ENCODE data around the gene RUSF1.

The RUSF1 gene

GRCh38 chr16:31471875-31472708 lies 36.1 kb downstream of the RUSF1 start, which contains the start of gene TGFB1I1:
TSS of gene TGFB1I1 (plus strand) at chr16:31472152. CDS start at chr16:31472189, 37 bp downstream.
- TF ChIP-seq GATA3 (IDR thresholded peaks at IDR 0.05; ENCODE audit: low read depth, low read length) (no peak), GATA2 (IDR thresholded peaks at IDR 0.05; ENCODE audit: low read depth, low read length) (no peak)

DNA sequence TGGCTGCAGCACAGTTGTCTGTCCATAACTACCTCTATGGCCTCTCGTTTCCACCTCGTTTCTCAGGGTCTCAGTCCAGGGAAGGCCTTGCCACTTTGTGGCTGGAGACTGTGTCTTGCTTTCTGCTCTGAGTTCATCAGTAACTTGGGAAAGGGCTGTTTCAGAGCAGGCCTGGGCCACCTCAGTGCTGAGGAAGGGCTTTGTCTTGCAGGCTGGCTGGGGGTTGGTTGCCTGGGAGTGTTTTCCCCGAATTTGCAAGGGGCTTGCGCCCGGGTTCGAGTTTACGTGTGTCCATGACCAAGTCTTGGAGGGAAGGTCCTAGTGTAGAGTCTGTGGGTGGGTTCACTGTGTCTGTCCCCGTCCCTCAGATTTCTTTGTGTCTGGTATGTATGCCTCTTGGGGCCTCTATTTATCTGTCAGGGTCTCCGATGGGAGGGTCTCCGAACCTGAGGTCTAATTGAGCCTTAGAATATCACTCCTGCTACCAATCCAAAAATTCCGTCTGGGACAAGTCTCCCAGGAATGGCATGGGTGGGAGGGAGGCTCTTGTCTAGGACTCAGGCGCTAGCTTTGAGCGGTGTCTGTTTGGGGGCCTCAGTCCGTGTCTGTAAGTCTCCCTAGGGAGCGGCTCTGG lies 36.8 kb downstream of the RUSF1 start:
- no peak for TF ChIP-seq GATA3 (IDR thresholded peaks at IDR 0.05; ENCODE audit: low read depth, low read length)
- TF ChIP-seq GATA2 (IDR thresholded peaks at IDR 0.05; ENCODE audit: low read depth, low read length): no peak

DNA sequence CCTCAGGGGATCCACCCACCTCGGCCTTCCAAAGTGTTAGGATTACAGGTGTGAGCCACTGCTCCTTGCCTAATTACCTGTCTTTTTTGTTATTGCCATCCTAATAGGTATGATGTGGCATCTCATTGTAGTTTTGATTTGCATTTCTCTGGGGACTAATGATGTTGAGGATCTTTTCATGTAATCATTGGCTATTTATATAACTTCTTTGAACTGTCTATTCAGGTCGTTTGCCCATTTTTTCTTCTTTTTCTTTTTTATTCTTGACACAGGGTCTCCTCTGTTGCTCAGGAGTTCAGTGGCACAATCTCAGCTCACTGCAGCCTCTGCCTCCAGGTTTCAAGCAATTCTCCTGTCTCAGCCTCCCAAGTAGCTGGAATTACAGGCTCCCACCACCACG lies 37.6 kb downstream of the RUSF1 start:
- TF ChIP-seq GATA2 (IDR thresholded peaks at IDR 0.05; ENCODE audit: low read depth, low read length): no peak
- no peak for TF ChIP-seq GATA3 (IDR thresholded peaks at IDR 0.05; ENCODE audit: low read depth, low read length)

DNA sequence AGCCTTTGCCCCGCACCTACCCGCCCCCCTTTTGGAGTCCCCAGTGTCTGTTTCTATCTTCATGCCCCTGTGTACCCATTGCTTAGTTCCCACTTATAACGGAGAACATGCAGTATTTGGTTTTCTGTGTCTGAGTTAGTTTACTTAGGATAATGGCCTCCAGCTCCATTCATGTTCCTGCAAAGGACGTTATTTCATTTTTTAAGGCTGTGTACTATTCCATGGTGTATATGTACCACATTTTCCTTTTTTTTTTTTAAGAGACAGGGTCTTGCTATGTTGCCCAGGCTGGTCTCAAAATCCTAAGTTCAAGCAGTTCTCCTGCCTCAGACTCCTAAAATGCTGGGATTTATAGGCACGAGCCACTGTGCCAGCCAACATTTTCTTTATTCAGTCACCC lies 40.3 kb downstream of the RUSF1 start:
- TF ChIP-seq GATA3 (IDR thresholded peaks at IDR 0.05; ENCODE audit: low read depth, low read length) (no peak), GATA2 (IDR thresholded peaks at IDR 0.05; ENCODE audit: low read depth, low read length) (no peak)

- TF ChIP-seq GATA2 (IDR thresholded peaks at IDR 0.05; ENCODE audit: low read depth, low read length) (no peak), GATA3 (IDR thresholded peaks at IDR 0.05; ENCODE audit: low read depth, low read length) (no peak)
Measured at GRCh38 chr16:31467151-31467773, 40.9 kb downstream of the RUSF1 start.

GRCh38 chr16:31466381-31466841 lies 41.8 kb downstream of the RUSF1 start:
- TF ChIP-seq GATA3 (IDR thresholded peaks at IDR 0.05; ENCODE audit: low read depth, low read length): no peak
- no peak for TF ChIP-seq GATA2 (IDR thresholded peaks at IDR 0.05; ENCODE audit: low read depth, low read length)

DNA sequence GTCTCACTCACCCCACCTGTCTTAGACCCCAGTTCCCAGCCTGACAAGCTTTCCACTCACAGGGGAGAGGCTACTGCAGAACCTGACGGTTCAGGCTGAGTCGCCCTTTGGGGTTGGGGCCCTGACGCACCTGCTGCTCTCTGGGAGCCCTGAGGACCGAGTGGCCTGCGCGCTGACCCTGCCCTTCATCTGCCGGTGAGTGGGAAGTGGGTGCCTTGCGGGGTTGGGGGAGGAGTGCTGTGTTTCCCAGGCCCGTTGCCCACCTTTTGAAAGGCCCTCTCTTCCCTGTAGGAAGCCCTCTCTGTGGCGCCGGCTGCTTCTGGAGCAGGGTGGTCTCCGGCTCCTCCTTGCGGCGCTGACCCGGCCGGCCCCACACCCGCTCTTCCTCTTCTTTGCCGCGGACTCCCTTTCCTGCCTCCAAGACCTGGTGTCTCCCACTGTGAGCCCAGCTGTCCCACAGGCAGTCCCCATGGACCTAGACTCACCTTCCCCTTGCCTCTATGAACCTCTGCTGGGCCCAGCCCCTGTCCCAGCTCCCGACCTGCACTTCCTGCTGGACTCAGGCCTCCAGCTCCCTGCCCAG lies 42.3 kb downstream of the RUSF1 start:
- TF ChIP-seq GATA3 (IDR thresholded peaks at IDR 0.05; ENCODE audit: low read depth, low read length): no peak
- no peak for TF ChIP-seq GATA2 (IDR thresholded peaks at IDR 0.05; ENCODE audit: low read depth, low read length)

GRCh38 chr16:31464781-31465260 lies 43.4 kb downstream of the RUSF1 start:
- TF ChIP-seq GATA2 (IDR thresholded peaks at IDR 0.05; ENCODE audit: low read depth, low read length) (no peak), GATA3 (IDR thresholded peaks at IDR 0.05; ENCODE audit: low read depth, low read length) (no peak)

DNA sequence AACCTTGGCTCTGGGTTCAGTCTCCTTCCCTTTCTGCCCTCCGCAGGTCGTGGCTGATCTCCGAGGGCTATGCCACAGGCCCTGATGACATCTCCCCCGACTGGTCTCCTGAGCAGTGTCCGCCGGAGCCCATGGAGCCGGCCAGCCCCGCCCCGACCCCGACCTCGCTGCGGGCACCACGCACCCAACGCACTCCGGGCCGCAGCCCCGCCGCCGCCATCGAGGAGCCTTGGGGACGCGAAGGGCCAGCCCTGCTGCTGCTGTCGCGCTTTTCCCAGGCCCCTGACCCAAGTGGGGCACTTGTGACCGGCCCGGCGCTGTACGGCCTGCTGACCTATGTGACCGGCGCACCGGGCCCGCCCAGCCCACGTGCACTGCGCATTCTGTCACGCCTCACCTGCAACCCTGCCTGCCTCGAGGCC lies 43.8 kb downstream of the RUSF1 start:
- no peak for TF ChIP-seq GATA3 (IDR thresholded peaks at IDR 0.05; ENCODE audit: low read depth, low read length)
- no peak for TF ChIP-seq GATA2 (IDR thresholded peaks at IDR 0.05; ENCODE audit: low read depth, low read length)

DNA sequence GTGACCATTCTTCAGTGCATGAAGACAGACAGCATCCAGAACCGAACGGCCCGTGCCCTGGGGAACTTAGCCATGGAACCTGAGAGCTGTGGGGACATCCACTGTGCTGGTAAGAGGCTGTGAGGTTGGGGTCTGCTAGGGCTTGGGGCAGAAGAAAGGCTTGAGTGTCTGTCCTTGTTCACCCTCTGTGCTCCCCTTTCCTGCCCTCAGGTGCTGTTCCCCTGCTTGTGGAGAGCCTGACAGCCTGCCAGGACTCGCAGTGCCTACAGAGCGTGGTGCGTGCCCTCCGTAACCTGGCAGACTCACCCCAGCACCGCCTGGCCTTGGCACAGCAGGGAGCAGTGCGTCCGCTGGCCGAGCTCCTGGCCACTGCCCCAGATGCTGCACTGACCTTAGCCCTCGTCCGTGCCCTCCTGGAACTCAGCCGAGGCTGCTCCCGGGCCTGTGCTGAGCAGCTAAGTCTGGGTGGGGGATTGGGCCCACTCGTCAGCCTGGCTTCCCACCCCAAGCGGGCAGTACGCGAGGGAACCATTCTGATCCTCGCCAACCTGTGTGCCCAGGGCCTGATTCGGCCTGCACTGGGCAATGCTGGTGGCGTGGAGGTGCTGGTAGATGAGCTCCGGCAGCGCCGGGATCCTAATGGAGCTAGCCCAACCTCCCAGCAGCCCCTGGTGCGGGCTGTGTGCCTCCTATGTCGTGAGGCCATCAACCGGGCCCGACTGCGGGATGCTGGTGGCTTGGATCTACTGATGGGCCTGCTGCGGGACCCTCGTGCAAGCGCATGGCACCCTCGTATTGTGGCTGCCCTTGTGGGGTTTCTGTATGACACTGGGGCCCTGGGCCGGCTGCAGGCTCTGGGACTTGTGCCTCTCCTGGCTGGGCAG lies 46.0 kb downstream of the RUSF1 start:
- TF ChIP-seq GATA3 (IDR thresholded peaks at IDR 0.05; ENCODE audit: low read depth, low read length): no peak
- no peak for TF ChIP-seq GATA2 (IDR thresholded peaks at IDR 0.05; ENCODE audit: low read depth, low read length)

DNA sequence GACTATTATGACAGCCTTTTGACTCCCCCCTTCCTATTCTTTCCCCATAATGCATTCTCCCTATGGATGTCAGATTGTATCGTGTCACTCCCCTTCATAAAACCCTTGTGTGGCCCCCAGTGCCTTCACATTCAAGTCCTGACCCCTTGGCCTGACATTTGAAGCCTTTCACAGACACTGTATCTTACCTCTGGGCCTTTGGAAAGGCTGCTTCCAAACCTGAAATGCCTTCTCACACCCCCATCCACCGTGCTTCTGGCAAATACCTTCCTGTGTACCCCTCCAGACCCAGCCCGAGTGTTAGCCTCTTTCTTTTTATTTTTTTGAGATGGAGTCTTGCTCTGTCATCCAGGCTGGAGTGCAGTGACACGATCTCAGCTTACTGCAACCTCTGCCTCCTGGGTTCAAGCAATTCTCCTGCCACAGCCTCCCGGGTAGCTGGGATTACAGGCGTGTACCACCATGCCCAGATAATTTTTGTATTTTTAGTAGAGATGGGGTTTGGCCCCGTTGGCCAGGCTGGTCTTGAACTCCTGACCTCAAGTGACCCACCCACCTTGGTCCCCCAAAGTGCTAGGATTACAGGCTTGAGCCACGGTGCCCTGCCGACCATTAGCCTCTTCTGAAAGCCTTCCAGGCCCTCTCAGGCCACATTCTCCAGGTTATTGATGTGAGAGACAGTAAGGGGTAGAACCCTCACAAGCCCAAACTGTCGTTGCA lies 46.8 kb downstream of the RUSF1 start:
- TF ChIP-seq GATA3 (IDR thresholded peaks at IDR 0.05; ENCODE audit: low read depth, low read length): no peak
- TF ChIP-seq GATA2 (IDR thresholded peaks at IDR 0.05; ENCODE audit: low read depth, low read length): no peak

DNA sequence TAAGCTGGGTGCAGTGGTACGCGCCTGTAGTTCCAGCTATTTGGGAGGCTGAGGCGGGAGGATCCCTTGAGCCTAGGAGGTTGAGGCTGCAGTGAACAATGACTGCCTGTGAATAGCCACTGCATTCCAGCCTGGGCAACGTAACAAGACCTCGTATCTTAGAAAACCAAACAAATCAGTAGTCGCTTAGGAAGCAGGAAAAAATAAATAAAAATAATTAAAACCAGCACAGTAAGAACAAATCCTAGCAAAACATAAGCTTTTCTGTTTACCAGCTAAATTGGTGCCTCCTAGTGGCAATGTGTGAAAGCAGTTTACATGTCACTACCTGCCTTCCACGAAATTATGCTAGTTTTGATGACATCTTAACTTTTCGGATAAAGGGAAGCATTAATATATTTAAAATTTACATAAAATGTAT lies 47.6 kb downstream of the RUSF1 start:
- no peak for TF ChIP-seq GATA3 (IDR thresholded peaks at IDR 0.05; ENCODE audit: low read depth, low read length)
- TF ChIP-seq GATA2 (IDR thresholded peaks at IDR 0.05; ENCODE audit: low read depth, low read length): no peak
